ENCODE data around the gene OTUB1. TPM values are rescaled to one million over a fixed set of nuclear protein-coding genes. Genes with fewer than 3 reads are reported as not detected.

Gene OTUB1
- total and polyA plus RNA-seq, 2 of the 13 experiments (the other 11 are each of a cell fraction or from before 2014, with no cell fraction given), result 58.8 to 130 TPM

DNA sequence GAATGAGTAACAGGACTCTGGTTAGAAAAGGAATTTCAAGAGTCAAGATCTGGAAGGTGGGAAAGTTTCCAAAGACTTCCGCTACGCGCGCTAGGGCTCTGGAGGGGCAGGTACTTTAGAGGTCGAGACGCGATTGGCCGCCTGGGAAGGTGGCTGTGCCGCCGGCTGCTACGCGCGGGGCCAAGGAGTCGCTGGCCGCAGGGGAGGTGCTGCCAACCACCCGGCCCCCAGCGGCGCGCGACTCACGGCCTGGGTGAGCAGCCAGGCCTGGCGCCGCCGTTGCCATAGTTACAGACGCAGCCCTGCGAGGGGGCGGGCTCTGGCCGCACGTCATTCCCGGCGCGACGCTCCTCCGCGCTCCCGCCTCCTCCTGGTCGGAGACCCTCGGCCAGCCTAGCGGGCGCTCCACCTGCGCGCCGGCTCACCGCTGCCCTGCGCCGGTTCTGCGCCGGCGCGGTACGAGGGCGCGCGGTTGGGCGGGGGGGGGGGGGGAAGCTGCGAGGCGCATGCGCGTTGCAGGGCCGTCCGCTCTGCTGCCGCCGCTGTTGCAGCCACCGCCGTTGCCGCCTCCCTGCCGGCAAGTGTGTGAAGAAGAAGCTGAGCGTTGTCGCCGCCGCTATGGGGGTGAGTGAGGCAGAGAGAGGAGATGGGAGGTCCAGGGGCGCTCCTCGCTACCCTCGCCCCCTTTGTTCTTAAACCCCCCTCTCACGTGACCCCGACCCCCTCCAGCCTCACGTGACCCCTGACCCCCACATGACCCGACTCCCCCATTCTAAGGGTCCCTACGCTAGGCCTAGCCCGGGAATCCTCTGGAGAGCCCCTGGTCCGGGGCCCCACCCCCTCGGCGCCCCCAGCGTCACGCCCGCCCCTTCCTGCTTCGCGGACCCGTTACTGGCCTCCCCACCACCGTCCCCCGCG is 47.5 kb upstream of the OTUB1 start, which contains the start of gene NAA40 (continued):
- TF ChIP-seq ZHX1 (CRISPR knock-in tag; IDR thresholded peaks at IDR 0.05; ENCODE audit: low read depth) (no peak), KDM2A (CRISPR knock-in tag; IDR thresholded peaks at IDR 0.05; ENCODE audit: borderline replicate concordance, low read depth) (peak; percentile 55; the same call in 1 of the 2 replicates), ZNF329 (CRISPR knock-in tag; IDR thresholded peaks at IDR 0.05; ENCODE audit: low read depth) (no peak), ZBTB10 (CRISPR knock-in tag; IDR thresholded peaks at IDR 0.05; ENCODE audit: borderline replicate concordance) (peak; percentile 28; the same call in 1 of the 2 replicates), ZNF619 (CRISPR knock-in tag; IDR thresholded peaks at IDR 0.05) (no peak), ZNF263 (CRISPR knock-in tag; IDR thresholded peaks at IDR 0.05) (no peak), NONO (IDR thresholded peaks at IDR 0.05) (no peak), NONO (CRISPR knock-in tag; conservative IDR thresholded peaks at IDR 0.05) (peak; percentile 65), ATF7 (IDR thresholded peaks at IDR 0.05) (no peak), ATF7 (CRISPR knock-in tag; IDR thresholded peaks at IDR 0.05) (no peak), ZNF350 (CRISPR knock-in tag; IDR thresholded peaks at IDR 0.05; ENCODE audit: borderline replicate concordance, low read depth) (no peak), ZNF207 (IDR thresholded peaks at IDR 0.05; ENCODE audit: borderline replicate concordance) (no peak), ZC3H4 (CRISPR knock-in tag; IDR thresholded peaks at IDR 0.05; ENCODE audit: borderline replicate concordance) (no peak), SYNCRIP (IDR thresholded peaks at IDR 0.05; ENCODE audit: insufficient read depth, low read depth, low read length) (no peak), MYC (CRISPR knock-in tag; IDR thresholded peaks at IDR 0.05; ENCODE audit: borderline replicate concordance) (peak; percentile 77; the same call in 1 of the 2 replicates), NR2F1 (CRISPR knock-in tag; IDR thresholded peaks at IDR 0.05) (peak in 1 of 2 experiments; percentile 4; a peak in 1 of 4 replicates), KLF9 (CRISPR knock-in tag; IDR thresholded peaks at IDR 0.05; ENCODE audit: low read depth) (no peak), GATAD1 (CRISPR knock-in tag; IDR thresholded peaks at IDR 0.05) (peak; percentile 92)
- TF ChIP-seq, protein P1, sequence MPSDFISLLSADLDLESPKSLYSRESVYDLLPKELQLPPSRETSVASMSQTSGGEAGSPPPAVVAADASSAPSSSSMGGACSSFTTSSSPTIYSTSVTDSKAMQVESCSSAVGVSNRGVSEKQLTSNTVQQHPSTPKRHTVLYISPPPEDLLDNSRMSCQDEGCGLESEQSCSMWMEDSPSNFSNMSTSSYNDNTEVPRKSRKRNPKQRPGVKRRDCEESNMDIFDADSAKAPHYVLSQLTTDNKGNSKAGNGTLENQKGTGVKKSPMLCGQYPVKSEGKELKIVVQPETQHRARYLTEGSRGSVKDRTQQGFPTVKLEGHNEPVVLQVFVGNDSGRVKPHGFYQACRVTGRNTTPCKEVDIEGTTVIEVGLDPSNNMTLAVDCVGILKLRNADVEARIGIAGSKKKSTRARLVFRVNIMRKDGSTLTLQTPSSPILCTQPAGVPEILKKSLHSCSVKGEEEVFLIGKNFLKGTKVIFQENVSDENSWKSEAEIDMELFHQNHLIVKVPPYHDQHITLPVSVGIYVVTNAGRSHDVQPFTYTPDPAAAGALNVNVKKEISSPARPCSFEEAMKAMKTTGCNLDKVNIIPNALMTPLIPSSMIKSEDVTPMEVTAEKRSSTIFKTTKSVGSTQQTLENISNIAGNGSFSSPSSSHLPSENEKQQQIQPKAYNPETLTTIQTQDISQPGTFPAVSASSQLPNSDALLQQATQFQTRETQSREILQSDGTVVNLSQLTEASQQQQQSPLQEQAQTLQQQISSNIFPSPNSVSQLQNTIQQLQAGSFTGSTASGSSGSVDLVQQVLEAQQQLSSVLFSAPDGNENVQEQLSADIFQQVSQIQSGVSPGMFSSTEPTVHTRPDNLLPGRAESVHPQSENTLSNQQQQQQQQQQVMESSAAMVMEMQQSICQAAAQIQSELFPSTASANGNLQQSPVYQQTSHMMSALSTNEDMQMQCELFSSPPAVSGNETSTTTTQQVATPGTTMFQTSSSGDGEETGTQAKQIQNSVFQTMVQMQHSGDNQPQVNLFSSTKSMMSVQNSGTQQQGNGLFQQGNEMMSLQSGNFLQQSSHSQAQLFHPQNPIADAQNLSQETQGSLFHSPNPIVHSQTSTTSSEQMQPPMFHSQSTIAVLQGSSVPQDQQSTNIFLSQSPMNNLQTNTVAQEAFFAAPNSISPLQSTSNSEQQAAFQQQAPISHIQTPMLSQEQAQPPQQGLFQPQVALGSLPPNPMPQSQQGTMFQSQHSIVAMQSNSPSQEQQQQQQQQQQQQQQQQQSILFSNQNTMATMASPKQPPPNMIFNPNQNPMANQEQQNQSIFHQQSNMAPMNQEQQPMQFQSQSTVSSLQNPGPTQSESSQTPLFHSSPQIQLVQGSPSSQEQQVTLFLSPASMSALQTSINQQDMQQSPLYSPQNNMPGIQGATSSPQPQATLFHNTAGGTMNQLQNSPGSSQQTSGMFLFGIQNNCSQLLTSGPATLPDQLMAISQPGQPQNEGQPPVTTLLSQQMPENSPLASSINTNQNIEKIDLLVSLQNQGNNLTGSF (CRISPR knock-in tag; IDR thresholded peaks at IDR 0.05), result no peak
